ENCODE data around the gene PDE4D. TPM values are rescaled to one million over a fixed set of nuclear protein-coding genes. Genes with fewer than 3 reads are reported as not detected.

PDE4D gene
- total and polyA plus RNA-seq, 2 donors (not counting 1 experiment from before 2014, with no cell fraction given): 14.9 to 171 TPM

GRCh38 chr5:59648038-59648831, 245.3 kb downstream of the PDE4D start:
- Histone ChIP-seq H3K4me1 (ENCODE audit: control insufficient read depth in 2 of 2, insufficient read depth in 2 of 2, low read length in 2 of 2) (peaks cover 0 to 4% of the 10 kb centered on the region in 2 donors), H3K4me2 (replicated peaks; ENCODE audit: low read depth, low read length, poor library complexity, severe bottlenecking) (no peak overlapping the region), H4K20me1 (ENCODE audit: control insufficient read depth, insufficient read depth, low read length, poor library complexity, severe bottlenecking) (peaks cover 5% of the 10 kb centered on the region), H3K4me3 (ENCODE audit: control extremely low read depth in 1 of 5, extremely low read depth in 1 of 5, insufficient read depth in 1 of 5, low read depth in 2 of 5, low read length in 4 of 5) (no peak overlapping the region), H3K9me3 (ENCODE audit: control extremely low read depth in 1 of 3, control insufficient read depth in 2 of 3, insufficient read depth in 1 of 3, low read length in 2 of 3) (no peaks in the 10 kb centered on the region), H2AFZ (ENCODE audit: insufficient read depth, low read depth, low read length, poor library complexity, severe bottlenecking) (no peak overlapping the region), H3K36me3 (replicated peaks in 1 of 2; ENCODE audit: control extremely low read depth in 1 of 2, control insufficient read depth in 1 of 2, extremely low read depth in 1 of 2, insufficient read depth in 2 of 2, low read length in 1 of 2) (peaks cover 0 to 3% of the 10 kb centered on the region in 2 experiments), H3K27me3 (replicated peaks in 1 of 4; ENCODE audit: control extremely low read depth in 1 of 4, control insufficient read depth in 3 of 4, insufficient read depth in 4 of 4, low read length in 3 of 4) (no peaks in the 10 kb centered on the region), H3K9ac (ENCODE audit: low read length) (no peak overlapping the region), H3K79me2 (ENCODE audit: control insufficient read depth, insufficient read depth, low read length) (no peaks in the 10 kb centered on the region), H3K27ac (ENCODE audit: low read length in 2 of 2) (no peak overlapping the region)
- POLR2A ChIA-PET: no interaction called here
- WGBS (ENCODE audit: insufficient coverage): no CpG with 5 or more reads among the region's 1 CpG
- ATAC-seq (ENCODE audit: low read depth): no peak
- TF ChIP-seq CTCF (IDR thresholded peaks at IDR 0.05) (no peak), EZH2 (IDR thresholded peaks at IDR 0.05; ENCODE audit: borderline replicate concordance, insufficient read depth, low read depth, low read length, poor library complexity, severe bottlenecking) (no peak)
- Mint-ChIP-seq H3K27me3 (no peaks in the 10 kb centered on the region), H3K27ac (no peak overlapping the region), H3K4me3 (no peak overlapping the region), H3K9me3 (ENCODE audit: insufficient read depth) (no peaks in the 10 kb centered on the region), H3K4me1 (peaks cover 21% of the 10 kb centered on the region)
- intact Hi-C loops (cut with micrococcal nuclease): no loop called here
- DNase-seq: no peak
- CTCF ChIA-PET: no interaction called here

GRCh38 chr5:59645380-59645779, 248.1 kb downstream of the PDE4D start:
- H3K36me3 ChIP-seq (replicated peaks in 1 of 2; ENCODE audit: control extremely low read depth in 1 of 2, control insufficient read depth in 1 of 2, extremely low read depth in 1 of 2, insufficient read depth in 2 of 2, low read length in 1 of 2): peaks cover 0 to 3% of the 10 kb centered on the region in 2 experiments
- Mint-ChIP-seq H3K9me3 (ENCODE audit: insufficient read depth) (no peaks in the 10 kb centered on the region), H3K4me3 (no peak overlapping the region), H3K27me3 (no peaks in the 10 kb centered on the region), H3K4me1 (peaks cover 16% of the 10 kb centered on the region), H3K27ac (peak overlapping the region; percentile 34)
- POLR2A ChIA-PET: no interaction called here
- ATAC-seq (ENCODE audit: low read depth) (no peak), DNase-seq (no peak)
- H3K79me2 ChIP-seq (ENCODE audit: control insufficient read depth, insufficient read depth, low read length): no peaks in the 10 kb centered on the region
- H3K4me1 ChIP-seq (ENCODE audit: control insufficient read depth in 2 of 2, insufficient read depth in 2 of 2, low read length in 2 of 2): peaks cover 0 to 4% of the 10 kb centered on the region in 2 donors
- H3K9ac ChIP-seq (ENCODE audit: low read length): no peak overlapping the region
- H3K4me2 ChIP-seq (replicated peaks; ENCODE audit: low read depth, low read length, poor library complexity, severe bottlenecking): peak overlapping the region; percentile 3
- no peak overlapping the region for H3K4me3 ChIP-seq (ENCODE audit: control extremely low read depth in 1 of 5, extremely low read depth in 1 of 5, insufficient read depth in 1 of 5, low read depth in 2 of 5, low read length in 4 of 5)
- H4K20me1 ChIP-seq (ENCODE audit: control insufficient read depth, insufficient read depth, low read length, poor library complexity, severe bottlenecking): peaks cover 5% of the 10 kb centered on the region
- H3K9me3 ChIP-seq (ENCODE audit: control extremely low read depth in 1 of 3, control insufficient read depth in 2 of 3, insufficient read depth in 1 of 3, low read length in 2 of 3): no peaks in the 10 kb centered on the region
- CTCF ChIA-PET: no interaction called here
- 43% methylated on average over 1 of the region's 2 CpGs for WGBS (ENCODE audit: insufficient coverage)
- TF ChIP-seq EZH2 (IDR thresholded peaks at IDR 0.05; ENCODE audit: borderline replicate concordance, insufficient read depth, low read depth, low read length, poor library complexity, severe bottlenecking) (no peak), CTCF (IDR thresholded peaks at IDR 0.05) (no peak)
- no peaks in the 10 kb centered on the region for H3K27me3 ChIP-seq (replicated peaks in 1 of 4; ENCODE audit: control extremely low read depth in 1 of 4, control insufficient read depth in 3 of 4, insufficient read depth in 4 of 4, low read length in 3 of 4)
- peak overlapping the region; percentile 26 for H2AFZ ChIP-seq (ENCODE audit: insufficient read depth, low read depth, low read length, poor library complexity, severe bottlenecking)
- intact Hi-C loops (cut with micrococcal nuclease): no loop called here
- no peak overlapping the region for H3K27ac ChIP-seq (ENCODE audit: low read length in 2 of 2)
